Inferior parietal cortex (tissue), 1 donor: ENCODE results near the gene KIF2C.
"Not testable (repeated sequence)": the region's sequence is repeated elsewhere in the genome, so short reads cannot be mapped to it uniquely, and the experiment has no call there.

Experiments
- DNase-seq: peaks from one replicate; pipeline ENCODE4 v3.0.0-alpha.2; 2016; ENCODE audit errors: extremely low spot score

KIF2C gene

DNA sequence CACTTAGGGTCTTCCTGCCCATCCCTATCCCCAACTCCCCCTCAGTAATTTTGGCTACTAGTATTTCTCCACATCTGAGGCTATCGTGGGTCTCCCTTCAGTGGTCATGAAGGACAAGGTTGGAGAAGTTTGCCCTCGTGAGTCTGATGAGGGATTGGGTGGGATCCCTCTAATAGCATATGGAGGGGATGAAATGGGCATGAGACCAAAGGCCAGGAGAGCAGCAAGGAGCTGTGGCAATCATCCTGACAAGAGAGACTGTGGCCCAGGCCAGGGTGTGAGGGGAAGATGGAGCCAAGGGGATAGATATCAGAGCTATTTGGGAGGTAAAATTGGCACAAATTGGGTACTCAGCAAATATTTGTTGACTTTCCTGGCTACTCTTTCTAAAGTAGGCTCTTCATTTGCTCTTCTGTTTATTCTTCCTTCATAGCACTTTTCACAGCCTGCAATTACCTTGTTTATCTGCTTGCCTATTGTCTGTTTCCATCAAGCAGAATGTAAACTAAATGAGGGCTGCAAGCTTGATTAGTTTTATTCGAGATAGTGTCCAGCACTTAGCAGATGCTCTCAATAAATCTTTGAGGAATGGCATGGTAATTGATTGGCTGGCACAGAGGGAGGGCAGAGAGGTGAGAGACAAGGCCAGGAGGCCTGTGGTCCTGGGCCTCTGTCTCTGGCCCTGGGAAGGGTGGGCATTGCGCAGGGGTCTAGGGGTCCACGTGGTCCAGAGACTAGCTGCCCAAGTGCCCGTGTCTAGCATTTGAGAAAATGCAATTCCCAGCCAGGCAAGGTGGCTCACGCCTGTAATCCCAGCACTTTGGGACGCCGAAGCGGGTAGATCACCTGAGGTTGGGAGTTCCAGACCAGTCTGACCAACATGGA, 59.1 kb downstream of the KIF2C start:
- DNase-seq: no peak

DNA sequence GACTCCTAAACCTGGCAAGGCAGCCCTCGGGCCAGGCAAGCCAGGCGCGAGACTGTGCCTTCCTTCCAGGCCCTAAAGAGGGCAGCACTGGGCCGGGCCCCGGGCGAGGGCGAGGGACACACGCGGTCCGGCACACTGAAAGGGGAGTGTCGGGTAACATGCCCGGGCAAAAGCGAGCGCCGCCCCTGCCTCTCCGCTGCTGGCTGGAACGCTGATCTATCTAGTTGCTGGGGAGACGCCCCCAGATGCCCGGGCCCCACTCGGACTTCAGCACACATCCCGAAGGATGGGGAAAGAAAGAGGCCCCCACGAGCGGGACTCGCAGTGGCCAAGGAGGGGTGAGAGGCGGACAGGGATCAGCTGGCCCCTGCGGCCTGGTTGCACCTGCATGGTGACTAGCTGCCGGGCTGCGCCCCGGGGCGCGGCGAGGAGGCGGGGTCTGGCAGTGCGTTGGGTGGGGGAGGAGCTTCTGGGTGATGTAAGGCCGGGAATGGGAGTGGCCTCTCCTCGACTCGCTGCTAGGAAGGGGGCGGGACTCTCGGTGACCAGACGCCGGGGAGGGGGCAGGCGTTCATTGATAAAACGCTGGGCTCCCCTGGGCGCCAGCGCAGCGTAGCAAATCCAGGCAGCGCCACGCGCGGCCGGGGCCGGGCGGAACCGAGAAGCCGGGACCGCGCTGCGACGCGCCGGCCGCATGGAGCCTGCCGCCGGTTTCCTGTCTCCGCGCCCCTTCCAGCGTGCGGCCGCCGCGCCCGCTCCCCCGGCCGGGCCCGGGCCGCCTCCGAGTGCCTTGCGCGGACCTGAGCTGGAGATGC, 60.3 kb downstream of the KIF2C start, which contains the start of gene PLK3:
Gene PLK3 (plus strand): TSS at position 608 of the 815 bp plus-strand sequence. CDS start 87 bp downstream, at position 695.
- peak; percentile 93 for DNase-seq

DNA sequence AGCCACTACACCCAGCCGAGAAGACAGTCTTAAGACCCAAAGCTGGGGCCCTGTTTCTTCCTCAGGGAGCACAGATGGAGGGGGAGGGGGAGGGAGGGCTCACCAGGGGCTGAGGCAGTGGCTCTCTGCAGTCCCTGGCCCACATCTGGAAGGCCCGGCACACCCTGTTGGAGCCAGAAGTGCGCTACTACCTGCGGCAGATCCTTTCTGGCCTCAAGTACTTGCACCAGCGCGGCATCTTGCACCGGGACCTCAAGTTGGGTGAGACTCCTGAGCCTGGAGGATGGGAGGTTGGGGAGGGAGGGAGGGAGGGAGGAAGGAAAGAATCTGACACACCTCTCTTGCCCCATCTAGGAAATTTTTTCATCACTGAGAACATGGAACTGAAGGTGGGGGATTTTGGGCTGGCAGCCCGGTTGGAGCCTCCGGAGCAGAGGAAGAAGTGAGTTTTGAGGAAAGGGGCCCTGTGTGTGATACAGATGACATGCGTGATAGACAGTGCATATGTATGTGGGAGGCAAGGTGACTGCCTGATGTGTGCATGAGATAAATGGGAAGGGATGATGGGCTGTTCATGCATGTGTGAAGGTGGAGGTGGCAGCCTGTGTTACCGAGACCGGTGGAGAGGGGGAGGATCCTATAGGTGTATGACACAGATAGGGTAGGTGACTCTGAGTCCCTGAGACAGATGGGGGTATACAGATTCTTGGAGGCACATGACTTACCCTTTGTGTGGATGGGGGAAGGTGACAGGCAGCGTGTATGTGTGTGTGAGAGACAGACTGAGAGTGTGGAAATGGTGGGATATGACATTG, 62.1 kb downstream of the KIF2C start:
- no peak for DNase-seq

DNA sequence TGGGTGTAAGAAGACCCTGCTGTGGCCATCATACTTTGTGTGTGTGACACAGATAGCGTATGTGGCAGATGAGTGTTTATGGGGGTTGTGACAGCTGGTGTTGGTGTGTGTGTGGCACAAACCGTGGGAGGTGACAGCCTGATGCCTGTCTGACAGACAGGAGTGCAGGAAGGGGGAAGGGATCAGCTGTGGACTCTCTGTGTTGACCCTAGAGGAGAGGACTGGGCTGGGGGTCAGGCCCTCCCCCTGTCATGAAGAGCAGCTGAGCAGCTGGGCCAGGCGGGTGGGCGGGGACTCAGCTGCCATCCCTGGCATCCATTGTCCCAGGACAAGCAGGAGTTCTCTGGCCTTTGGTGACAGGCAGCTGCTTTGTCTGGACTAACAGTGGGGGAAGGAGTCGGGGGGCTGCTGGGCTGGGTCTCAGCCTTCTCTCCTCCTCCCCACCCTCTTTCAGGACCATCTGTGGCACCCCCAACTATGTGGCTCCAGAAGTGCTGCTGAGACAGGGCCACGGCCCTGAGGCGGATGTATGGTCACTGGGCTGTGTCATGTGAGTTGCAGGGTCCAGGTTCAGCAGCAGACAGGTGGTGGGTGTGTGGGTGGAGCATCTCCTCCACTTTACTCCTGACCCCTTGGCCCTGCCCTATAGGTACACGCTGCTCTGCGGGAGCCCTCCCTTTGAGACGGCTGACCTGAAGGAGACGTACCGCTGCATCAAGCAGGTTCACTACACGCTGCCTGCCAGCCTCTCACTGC, 62.8 kb downstream of the KIF2C start:
- no peak for DNase-seq

DNA sequence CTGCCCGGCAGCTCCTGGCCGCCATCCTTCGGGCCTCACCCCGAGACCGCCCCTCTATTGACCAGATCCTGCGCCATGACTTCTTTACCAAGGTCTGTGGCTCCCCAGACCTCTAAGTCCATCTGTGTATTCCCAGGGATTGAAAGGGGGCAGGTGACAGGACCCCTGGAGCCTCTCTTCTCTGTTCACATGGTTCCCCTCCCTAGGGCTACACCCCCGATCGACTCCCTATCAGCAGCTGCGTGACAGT, 63.4 kb downstream of the KIF2C start:
- no peak for DNase-seq

DNA sequence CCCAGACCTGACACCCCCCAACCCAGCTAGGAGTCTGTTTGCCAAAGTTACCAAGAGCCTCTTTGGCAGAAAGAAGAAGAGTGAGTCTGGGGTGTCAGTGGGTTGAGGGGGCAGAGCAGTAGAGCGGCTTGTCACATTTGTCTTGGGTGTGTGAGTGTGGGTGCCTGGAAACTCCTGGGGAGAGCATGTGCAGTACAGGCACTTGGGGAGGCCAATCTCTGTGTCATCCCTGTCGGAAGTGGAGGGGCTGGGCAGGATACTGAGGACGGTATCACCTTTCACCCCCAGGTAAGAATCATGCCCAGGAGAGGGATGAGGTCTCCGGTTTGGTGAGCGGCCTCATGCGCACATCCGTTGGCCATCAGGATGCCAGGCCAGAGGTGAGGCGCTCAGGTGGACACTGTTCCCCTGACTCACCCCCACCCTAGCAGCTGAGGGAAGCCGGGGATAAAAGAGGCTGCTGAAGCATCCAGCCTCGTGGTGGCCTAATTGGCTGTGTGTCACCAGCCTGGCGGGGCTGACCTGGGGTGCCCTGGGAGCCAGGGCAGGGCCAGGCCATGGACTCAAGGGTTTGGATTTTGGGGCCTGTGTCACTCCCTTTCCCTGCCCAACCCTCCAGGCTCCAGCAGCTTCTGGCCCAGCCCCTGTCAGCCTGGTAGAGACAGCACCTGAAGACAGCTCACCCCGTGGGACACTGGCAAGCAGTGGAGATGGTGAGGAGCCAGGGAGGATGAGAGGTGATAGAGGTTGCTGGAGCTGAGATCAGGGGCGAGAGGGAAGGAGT, 63.9 kb downstream of the KIF2C start:
- no peak for DNase-seq

DNA sequence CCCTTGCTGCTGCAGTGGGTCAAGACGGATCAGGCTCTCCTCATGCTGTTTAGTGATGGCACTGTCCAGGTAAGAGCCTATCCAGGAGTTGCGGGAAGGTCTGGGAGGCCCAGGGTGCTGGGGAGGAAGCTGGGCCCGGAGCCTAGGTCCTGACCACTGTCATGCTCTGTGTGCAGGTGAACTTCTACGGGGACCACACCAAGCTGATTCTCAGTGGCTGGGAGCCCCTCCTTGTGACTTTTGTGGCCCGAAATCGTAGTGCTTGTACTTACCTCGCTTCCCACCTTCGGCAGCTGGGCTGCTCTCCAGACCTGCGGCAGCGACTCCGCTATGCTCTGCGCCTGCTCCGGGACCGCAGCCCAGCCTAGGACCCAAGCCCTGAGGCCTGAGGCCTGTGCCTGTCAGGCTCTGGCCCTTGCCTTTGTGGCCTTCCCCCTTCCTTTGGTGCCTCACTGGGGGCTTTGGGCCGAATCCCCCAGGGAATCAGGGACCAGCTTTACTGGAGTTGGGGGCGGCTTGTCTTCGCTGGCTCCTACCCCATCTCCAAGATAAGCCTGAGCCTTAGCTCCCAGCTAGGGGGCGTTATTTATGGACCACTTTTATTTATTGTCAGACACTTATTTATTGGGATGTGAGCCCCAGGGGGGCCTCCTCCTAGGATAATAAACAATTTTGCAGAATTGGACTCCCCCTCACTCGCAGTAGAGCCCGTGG, 65.8 kb downstream of the KIF2C start:
- DNase-seq: no peak

DNA sequence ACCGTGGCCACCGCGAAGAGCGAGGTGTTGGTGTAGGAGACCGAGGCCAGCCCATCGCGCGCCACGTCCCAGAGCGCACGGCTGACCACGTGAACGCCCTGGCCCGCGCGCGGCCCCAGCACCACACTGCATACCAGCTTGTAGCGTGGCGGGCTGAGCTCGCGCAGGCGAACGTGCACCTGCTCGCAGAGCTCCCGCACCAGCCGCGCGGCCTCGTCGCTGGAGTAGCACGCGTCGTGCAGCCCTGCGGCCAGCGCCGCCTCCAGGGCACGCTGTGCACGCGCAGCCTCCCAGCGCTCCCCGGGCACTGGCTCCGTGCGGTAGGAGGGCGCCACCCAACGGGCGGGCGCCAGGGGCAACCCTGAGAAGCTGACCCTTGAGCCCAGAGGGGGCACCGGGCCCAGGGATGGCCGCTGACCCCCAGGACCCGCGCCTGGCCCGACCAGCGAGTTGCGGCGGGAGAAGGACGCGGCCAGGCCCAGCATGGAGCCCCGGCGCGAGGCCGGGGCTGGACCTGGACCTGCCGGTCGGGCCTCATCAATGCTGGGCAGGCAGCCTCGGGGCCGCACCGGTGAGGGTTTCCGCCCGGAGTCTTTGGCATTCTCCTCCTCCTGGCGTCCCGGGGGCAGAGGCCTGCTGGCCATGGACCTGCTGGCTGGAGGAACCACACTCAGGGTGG, 66.5 kb downstream of the KIF2C start:
- DNase-seq: no peak

DNA sequence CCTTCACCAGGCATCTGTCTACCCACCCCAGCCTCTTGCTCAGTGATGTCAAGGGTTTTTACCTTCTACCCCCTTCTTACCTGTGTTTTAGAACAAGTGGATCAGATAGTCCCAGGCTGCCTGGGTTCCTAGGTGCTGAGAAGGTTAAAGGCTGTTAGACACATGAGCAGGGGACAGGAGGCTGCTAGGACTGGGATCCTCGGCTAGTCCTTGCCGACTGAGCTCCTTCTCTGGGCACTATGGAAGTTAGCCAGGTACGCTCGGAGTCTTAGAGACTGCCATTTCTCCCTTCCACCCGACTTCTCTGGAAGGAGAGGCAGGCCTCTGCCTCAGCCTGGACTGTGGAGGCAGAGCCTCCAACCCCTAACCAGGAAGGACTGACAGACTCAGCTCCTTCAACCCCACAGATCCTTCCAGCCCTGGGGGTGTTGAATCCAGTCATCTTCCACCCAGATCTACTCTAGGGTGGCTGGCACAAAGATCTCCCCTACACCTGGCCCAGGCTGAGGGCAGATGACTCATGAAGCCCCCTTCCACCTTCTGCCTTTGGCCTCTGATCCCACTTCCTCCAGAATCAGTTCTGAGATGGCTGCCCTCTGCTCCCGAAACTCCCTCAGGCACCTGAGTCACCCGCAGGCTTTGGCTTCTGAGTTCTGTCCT, 67.2 kb downstream of the KIF2C start, which contains the start of gene DYNLT4:
Gene DYNLT4 (minus strand): TSS at position 648 of the 660 bp plus-strand sequence. CDS start 683 bp downstream, outside the sequence.
- DNase-seq: no peak

DNA sequence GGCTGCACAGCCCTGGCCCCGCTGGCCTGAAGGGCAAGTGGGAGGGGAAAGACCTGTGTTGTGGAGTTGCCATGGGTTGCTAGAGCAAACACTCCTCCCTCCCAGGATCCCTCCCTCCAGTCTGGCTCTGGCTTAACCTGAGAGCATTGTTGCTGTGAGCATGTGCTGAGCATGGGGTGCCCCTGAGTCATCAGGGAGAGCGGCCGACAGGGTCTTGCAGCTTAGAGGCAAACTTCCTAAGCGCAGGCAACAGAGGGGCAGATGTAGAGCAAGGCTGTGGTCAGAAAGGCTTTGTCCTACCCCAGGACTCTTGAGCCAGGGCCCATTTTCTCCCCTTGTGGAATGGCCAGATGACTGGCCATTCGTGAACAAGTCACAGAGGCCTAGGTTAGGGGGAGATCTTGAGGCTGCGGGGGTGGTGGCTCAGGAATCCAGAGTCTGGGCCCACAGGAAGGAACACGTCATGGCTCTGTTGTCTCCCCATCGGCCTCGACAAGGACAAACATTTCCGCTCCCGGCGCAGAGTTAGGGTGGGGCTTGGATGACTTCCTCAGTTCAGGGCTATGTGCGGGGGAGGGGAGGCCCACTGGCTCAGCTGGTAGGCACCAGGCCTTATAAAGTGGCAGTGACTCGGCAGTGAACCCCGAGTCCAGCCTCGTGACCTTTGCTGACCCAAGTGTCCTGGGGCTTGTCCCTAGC, 67.9 kb downstream of the KIF2C start:
- peak; percentile 65 for DNase-seq

DNA sequence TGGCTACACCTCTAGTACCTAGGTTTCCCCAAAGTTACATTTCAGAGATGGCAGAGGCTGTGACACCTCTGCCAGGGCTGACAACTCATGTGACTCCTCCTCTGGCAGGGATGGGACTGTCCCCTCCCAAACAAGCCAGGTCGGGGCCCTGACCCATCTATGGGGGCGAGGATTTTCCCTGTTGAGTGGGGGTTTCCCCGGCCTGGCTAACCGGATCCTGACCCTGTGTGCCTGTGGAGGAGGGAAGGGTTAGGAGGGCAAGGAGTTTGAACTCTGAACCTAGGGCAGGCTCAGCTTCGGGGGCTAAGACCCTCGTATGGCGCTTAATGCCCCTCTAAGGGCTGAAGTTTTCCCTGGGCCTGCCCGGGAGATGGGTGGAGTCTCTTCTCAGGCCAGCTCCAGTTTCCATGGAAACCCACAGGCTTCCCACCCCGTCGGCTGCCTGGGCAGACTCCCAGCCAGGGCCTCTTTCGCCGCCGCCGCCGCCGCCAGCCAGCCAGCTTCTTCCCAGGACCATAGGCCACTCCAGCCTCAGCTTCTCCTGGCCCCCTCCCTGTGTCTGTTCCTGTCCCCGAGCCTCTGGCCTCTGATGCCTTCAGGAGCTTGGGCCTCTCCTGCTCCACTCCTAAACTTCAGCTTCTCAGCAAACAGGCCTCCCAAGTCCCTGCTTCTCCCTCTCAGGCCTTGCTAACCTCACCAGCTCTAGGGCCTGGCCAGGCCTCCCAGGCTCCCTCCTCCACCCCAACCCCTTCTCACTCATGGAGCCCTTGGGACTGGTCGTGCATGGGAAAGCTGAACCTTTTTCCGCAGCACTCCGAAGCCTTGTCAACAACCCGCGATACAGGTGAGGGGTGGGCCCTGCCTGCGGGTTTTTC, 68.7 kb downstream of the KIF2C start, which contains the start of gene BTBD19:
Gene BTBD19 (plus strand): TSS at position 461 of the 875 bp plus-strand sequence. CDS start 298 bp downstream, at position 759.
- DNase-seq: peak; percentile 61

DNA sequence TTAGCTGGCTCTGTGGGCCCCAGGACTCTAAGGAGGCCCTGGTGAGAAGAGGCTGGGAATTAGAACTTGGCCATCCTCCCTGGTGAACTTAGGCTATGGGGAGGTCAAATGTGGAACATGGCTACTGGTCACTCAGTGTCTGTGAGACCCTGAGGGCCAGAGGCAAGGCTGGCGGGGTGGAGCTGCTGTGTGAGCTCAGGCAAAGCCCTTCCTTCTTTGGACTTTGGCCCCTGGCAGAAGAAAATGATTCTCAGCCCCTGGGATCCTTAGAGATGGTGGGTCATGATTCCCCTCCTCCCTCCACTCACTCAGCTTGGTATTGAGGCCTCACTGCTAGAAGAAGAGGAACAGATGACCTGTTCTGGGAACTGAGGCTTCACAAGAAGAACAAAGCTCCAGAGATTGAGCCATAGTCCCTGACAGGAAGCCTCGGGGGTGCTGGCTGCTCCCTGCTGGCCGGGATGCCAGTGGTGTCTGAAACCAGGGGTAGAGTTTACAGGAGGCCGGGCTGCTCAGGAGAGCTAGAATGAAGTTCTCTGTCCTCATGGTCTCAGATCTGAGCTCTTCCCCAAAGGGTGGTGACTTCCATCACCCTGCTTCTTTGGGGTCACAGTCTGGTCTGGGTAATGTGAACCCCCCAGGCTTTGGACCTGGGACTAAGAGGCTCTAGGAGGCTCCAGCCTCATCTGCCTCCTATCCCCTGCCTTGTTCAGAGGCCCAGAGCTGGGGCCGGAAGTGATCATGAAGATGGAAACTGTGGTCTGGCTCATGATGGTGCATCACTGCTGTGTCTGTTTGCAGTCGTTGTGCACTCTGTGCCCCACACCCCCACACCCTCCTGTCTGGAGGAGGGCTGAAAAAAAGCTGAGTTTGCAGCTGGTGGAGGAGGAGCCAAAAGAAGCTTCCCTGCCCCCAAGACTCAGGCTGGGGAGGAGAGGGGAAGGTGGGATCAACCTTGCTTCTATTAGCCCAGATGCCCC, 69.6 kb downstream of the KIF2C start:
- DNase-seq: peak; percentile 9

DNA sequence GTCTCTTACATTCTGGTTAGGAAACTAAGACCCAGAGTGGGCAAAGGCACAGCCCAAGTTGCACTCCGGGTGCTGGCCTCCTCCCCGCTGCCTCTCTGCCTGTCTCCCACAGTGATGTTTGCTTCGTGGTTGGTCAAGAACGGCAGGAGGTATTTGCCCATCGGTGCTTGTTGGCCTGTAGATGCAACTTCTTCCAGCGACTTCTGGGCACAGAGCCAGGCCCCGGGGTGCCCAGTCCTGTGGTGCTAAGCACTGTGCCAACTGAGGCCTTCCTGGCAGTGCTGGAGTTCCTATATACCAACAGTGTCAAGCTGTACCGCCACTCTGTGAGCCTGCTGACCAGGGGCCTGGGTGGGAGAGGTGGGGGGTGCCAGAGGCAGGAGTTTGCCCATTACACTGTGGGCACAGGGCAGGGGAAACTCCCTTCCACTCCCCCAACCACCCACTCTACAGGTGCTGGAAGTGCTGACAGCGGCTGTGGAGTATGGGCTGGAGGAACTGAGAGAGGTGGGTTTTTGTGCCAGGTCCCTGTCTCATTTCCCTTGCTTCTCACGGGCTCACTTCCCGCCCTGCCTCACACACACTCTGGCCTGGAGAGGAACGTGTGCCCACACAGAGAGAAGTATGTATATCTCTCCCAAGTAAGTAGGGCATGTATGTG, 70.6 kb downstream of the KIF2C start:
- DNase-seq: no peak

DNA sequence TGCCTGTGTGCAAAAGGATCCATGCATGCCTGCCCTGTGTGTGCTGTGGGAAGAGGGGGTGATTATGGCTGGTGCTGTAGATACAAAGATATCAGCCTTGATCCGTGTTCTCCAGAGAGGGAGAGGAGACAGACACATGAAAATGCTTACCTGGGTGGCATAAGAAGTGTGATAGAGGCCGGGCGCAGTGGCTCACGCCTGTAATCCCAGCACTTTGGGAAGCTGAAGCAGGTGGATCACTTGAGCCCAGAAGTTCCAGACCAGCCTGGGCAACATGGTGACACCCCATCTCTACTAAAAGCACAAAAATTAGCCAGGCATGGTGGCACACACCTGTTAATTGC, 71.1 kb downstream of the KIF2C start:
- not testable (repeated sequence) for DNase-seq

DNA sequence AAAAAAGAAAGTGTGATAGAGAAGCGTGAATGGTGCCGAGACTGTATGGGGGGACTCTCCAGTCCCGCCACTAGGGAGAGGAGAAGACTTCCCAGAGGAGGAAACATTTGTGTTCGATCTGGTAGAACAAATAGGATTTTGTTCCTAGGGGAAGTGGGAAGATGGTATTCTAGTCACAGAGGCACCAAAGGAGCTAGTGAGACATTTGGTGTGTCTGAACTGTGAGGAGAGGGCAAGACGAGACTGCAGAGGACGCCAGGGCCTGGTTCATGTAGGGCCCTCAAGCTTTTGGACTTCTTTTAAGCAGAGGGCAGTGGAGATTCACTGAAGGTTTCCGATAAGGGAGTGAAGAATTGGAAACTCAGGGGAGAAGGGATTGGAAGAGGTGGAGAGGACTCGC, 71.6 kb downstream of the KIF2C start:
- no peak for DNase-seq
